Measurements from ENCODE around the gene ZNF783.
"Not testable (repeated sequence)": the region's sequence is repeated elsewhere in the genome, so short reads cannot be mapped to it uniquely, and the experiment has no call there.

The ZNF783 gene

DNA sequence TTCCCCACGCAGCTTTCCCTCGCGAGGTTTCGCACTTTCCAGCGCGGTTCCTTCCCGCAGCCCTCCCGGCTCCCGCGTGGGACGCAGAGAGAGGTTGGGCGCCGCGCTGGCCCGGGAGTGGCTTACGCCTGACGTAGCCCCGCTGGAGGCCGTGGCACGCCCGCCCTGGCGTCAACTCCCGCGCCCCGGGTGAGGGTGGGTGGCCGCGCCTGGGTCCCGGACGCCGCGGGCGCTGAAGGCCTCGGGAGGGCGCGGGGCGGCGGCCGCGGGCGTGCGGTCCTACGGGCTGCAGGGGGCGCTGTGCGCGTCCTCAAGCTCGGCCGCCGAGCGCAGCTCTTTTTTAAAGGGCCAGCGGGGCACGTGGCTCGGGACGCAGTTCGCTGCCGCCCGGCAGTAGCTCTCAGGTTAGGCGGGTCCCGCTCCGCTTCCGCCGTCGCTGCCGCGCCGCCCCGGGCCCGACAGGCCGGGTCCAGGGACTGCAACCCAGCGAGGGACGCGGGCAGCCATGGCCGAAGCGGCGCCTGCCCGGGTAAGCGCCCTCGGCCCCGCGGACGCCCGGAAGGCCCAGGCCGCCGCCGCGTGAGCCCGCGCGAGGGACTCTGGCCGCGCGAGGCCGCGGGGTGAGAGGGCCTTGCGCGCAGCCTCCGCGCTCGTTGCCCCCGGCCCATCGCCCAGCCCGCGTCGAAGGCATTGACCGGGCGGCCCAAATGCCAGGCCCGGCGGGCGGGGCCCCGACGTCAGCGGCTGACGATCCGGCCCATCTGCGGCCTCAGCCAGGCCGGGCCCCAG is at the start of gene ZNF783:
ZNF783 (plus strand) TSS at position 368 of the 789 bp plus-strand sequence; CDS start at position 506, 138 bp downstream.
- peak; percentile 57 to 75 (median 67) for DNase-seq (ENCODE audit: low read depth in 4 of 4, low spot score in 1 of 4)

DNA sequence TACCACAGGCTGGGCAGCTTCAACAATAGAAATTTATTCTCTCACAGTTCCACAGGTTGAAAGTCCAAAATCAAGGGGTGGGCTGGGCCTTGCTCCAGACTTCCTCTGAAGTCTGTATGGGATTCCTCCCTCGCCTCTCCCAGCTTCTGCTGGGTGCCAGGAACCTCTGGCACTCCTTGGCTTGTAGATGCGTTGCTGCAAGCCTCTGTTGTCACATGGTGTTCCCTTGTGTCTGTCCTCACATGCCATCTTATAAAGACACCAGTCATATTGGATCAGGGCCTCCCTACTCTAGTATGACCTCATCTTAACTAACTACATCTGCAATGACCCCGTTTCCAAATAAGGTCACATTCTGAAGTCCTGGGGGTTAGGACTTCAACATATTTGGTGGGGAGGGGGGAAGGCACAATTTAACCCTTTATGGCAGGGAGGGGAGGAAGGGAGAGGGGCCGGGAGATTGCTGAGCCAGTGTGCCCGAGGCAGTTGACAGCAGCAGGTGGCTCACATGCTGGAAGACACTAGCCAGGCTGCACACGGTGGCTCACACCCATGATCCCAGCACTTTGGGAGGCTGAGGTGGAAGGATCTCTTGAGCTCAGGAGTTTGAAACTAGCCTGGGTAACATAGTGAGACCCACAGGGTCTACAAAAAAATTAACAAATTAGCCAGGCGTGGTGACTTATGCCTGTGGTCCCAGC is 47.8 kb upstream of the ZNF783 start:
- DNase-seq (ENCODE audit: low read depth in 4 of 4, low spot score in 1 of 4) = no peak

DNA sequence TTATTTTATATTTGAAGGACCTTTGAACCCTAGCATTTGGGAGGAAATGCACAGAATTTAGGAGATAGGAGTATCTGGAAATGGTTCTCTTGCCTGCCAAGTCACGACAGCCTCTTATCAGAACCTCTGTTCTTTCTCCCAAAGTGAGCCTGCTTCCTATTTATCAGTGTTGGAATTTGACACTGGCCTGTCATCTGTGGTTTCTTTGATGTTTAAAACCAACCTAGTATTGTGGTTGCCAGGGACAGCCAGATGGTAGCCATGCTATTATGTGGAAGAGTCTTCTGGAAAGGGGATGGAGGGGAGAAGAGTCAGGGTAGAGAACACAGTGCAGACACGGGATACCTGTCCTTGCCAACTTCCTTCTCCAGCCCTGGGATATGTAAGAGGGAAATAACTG is 45.6 kb upstream of the ZNF783 start:
- no peak for DNase-seq (ENCODE audit: low read depth in 4 of 4, low spot score in 1 of 4)

DNA sequence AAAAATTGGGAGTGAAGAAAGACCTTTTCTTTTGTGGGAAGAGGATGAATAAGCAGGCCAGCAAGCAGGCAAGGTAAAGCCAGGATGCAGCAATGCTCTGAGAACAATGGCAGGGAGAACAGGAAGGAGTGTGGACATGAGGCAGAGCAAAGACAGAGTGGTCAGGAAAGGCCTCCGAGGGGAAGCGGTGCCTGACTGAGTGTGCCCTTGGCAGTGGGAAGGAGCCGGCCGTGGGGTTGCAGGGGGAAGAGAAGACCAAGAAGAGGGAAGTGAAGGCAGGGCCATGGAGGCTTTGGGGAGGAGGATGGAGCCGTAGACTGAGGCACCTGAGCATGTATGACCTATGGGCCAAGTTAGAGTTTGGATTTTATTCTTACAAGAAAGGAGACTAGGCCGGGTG is 44.4 kb upstream of the ZNF783 start:
- DNase-seq (ENCODE audit: low read depth in 4 of 4, low spot score in 1 of 4) = no peak

DNA sequence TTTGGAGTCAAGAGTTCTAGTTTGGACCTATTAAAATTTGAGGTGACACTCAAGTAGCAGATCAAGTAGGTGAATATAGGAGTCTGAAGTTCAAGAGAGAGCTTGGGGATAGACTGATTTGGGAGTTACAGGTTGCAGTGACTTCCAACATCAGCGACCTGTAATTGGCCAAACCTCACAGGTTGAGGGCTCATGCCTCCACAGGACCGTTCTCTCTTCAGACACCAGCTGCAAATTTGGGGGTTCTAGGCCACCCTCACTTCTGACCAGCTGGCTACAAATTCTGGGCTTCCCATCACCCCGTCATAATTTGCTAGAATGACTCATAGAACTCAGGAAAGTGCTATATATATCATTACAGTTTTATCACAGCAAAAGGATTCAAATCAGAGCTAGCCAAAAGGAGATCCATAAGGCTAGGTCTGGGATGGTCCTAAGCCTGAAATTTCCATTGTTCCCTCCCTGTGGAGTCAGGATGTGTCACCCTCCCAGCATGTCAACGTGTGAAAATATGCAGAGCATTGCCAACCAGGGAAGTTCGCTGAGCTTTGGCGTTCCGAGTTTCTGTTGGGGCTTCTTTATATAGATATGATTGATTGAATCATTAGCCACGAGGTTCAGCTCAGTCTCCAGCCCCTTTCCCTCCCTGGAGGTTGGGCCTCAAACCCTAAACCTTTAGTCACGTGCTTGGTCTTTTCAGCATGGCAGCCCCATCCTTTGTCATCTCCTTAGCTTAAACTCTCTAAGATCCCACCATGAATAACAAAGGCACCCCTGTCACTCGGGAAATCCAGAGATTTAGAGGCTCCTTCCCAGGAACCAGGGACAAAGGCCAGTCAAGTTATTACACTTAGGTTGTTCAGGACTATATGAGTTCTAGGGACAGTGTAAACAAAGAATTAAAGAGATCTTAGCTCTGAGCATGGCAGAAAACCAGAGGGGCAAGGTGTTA is 43.3 kb upstream of the ZNF783 start:
- no peak for DNase-seq (ENCODE audit: low read depth in 4 of 4, low spot score in 1 of 4)

DNA sequence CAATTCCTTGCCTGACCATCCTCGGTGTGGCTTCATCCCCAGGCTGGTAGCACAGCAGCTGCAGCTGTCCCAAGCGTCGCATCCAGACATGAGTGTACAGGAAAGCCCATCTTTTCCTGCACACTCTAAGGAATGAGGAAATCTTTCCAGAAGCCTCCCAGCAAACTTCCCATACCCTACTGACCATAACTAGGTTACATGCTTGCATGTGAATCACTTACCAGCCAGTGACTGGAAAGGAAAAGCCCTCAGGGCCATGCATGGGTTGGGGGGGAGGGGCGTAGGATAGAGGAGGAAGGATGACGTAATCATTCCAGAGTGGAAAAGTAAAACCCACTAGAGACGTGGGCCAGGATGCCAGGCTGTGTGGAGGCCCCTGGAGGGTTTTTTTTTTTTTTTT is 41.5 kb upstream of the ZNF783 start:
- DNase-seq (ENCODE audit: low read depth in 4 of 4, low spot score in 1 of 4) = no peak

DNA sequence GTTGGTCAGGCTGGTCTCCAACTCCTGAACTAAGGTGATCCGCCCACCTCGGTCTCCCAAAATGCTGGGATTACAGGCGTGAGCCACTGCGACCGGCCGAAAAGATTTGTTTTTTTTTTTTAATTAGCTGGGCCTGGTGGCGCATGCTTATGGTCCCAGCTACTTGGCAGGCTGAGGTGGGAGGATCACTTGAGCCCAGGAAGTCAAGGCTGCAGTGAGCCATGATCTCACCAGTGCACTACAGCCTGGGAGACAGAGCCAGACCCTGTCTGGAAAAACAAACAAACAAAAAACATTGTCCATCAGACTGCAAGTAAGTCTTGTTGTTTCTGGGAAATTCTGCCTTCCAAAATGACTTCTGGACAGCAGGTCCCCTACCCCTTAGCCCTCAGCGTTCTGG is 38.8 kb upstream of the ZNF783 start:
- no peak for DNase-seq (ENCODE audit: low read depth in 4 of 4, low spot score in 1 of 4)

DNA sequence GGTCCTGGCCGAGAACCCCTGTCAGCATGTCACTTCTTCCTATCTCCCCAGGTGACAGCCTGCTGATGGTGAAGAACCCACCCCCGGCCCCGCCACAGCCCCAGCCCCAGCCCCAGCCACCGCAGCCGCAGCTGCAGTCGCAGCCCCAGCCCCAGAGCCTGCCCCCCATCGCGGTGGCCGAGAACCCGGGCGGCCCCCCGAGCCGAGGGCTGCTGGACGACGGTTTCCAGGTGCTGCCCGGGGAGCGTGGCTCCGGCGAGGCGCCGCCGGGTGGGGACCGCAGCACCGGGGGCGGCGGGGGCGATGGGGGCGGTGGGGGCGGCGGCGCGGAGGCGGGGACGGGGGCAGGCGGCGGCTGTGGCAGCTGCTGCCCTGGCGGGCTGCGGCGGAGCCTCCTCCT is 38.2 kb upstream of the ZNF783 start:
- DNase-seq (ENCODE audit: low read depth in 4 of 4, low spot score in 1 of 4) = no peak

DNA sequence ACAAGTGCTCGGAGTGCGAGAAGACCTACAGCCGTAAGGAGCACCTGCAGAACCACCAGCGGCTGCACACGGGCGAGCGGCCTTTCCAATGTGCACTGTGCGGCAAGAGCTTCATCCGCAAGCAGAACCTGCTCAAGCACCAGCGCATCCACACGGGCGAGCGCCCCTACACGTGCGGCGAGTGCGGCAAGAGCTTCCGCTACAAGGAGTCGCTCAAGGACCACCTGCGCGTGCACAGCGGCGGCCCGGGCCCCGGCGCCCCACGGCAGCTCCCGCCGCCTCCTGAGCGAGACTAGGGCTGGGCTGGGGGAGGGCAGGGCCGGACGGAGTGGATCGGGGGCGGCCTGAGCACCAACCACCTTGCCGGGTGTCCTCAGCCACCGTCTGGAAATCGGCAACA is 37.6 kb upstream of the ZNF783 start:
- no peak for DNase-seq (ENCODE audit: low read depth in 4 of 4, low spot score in 1 of 4)

DNA sequence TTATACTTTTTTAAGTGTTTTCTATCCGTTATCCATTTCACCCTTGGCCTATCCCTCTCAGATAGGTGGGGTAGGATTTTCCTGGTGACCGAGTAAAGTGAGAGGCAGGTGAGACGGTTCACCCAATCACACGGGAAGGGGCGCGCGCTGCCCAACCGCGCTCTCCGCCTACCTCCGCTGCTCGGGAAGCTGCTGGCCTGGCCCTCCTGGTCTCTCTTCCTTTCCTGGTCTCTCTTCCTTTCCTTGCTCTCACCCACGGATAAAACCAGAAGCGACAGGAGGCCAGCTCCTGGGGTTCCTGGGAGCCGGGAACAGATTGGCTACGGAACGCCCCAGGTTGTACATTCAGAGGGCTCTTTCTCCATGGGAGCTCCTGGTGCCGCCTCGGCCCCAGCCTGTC is 36.9 kb upstream of the ZNF783 start:
- DNase-seq (ENCODE audit: low read depth in 4 of 4, low spot score in 1 of 4) = no peak

DNA sequence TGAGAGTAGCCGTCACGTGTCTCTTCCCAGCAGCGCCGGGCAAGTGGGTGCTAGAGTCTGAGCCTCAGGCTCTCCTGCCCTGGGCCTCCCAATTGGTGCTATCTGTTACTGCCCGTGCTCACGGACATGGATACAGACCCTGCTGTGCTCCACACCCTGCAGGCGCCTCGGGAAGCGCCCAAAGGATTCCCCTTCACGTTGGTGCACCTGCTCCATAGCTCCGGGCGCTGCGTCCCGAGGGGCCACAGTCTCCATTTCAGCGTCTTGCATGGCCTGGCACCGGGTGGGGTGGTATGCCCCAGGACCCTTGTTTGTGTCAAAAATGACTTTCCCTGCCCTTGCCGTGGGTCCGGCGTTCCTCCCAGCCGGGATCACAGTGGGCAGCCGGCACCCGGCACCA is 36.3 kb upstream of the ZNF783 start:
- no peak for DNase-seq (ENCODE audit: low read depth in 4 of 4, low spot score in 1 of 4)

DNA sequence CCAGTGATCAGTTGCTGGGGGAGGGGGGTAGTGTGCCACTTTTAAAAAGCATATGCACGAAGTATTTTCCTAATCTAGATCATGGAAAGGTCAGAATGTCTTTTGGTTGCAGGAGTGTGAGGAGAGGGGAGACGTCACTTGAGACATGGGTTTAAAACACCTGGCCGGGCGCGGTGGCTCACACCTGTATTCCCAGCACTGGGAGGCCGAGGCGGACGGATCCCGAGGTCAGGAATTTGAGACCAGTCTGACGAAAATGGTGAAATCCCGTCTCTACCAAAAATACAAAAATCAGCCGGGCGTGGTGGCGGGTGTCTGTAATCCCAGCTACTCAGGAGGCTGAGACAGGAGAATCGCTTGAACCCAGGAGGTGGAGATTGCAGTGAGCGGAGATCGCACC is 35.6 kb upstream of the ZNF783 start:
- not testable (repeated sequence) for DNase-seq (ENCODE audit: low read depth in 4 of 4, low spot score in 1 of 4)

DNA sequence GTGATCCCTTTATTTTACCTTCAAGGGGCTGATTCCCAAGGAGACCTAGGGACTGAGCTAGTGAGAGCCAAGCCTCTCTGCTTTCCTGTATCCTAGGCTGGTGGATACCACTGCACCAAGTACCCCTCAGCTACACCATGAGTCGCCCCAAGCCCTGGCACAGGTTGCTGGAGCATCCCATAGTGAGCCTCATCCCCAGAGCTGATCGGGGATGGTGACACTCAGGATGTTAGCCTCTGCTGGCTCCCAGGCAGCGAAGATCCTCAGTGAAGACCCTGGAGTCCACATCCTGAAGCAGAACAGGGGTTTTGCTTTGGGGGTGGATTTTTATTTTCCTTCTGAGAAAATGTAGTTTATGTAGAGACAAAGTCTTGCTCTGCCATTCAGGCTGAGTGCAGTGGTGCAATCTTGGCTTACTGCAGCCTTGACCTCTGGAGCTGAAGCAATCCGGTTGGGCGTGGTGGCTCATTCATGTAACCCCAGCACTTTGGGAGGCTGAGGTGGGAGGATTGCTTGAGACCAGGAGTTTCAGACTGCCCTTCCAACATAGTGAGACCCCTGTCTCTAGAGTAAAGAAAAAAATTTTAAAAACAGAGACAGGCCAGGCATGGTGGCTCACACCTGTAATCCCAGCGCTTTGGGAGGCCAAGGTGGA is 35.0 kb upstream of the ZNF783 start:
- DNase-seq (ENCODE audit: low read depth in 4 of 4, low spot score in 1 of 4) = no peak

DNA sequence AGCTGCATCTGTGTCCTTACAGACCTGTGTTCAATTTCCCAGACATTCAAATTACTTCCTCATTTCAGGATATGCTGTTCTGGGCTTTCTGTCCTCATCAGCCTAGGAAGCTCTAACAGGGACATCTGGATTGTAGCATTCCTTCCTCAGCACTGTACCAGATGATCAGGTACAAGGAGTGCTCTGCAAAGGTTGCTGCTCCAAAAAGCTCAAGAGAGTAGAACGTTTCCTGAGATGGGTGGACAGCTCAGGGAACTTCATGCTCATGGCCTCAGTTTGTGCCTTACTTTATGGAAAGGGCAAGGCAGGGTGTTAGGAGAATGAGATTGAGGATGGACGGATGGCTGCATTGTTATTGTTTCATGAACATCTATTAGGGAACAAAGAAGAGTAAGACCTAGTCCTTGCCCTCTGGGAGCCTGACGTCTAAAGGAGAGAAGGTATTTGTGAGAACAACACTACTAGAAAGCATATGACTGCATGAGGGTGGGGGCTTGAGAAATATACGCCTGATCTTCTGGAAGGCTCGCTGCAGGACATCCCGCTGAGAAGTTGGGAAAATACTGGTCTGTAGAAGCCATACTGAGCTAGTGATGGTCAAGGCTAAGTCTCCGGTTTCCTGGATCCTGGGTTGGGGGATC is 33.0 kb upstream of the ZNF783 start:
- no peak for DNase-seq (ENCODE audit: low read depth in 4 of 4, low spot score in 1 of 4)

DNA sequence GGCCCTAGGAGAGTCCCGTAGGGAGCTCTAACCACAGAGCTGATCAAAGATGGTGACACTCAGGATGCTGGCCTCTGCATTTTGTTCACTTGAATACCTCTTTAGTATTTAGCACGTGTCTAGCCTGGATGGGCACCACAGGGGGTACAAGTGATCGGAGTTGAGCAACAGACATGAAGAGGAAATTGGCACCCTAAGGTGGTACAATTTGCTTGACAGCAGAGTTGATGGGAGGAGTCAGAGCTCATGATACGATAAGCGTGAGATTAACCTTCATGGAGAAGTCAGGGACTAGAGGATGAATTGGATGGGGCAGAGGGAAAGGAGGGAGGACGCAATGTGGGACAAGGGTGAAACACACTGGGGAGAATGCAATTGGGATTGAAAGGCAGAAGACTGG is 32.5 kb upstream of the ZNF783 start:
- no peak for DNase-seq (ENCODE audit: low read depth in 4 of 4, low spot score in 1 of 4)

DNA sequence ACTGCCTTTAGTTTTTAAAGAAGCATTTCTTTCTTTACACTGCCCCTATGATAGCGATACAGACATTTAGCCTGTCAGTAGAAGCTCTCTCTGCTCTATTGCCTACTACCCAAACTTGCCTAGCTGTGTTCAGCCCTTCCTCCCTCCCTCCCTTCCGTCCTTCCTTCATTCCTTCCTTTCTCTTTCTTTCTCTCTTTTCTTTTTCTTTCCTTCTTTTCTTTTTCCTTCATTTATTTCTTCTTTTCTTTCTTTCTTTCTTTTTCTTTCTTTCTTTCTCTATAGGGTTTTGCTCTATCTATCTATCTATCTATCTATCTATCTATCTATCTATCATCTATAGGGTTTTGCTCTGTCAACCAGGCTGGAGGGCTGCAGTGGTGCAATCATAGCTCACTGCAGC is 29.6 kb upstream of the ZNF783 start:
- no peak for DNase-seq (ENCODE audit: low read depth in 4 of 4, low spot score in 1 of 4)

DNA sequence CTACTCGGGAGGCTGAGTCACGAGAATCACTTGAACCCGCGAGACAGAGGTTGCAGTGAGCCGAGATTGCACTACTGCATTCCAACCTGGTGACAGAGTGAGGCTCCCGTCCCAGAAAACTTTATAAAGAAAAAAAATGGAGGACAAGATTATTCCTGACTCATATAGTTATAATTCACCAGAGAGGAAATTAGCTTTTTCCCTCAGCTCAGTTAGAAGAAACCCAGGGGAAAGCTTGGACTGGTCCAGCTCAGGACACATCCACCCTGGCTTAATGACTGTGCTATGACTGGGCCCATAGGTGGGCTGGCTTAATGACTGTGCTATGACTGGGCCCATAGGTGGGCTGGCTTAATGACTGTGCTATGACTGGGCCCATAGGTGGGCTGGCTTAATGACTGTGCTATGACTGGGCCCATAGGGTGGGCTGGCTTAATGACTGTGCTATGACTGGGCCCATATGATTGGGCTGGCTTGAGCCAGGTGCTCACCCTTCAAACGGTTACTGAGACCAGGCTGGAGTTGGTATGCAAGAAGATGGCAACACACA is 28.3 kb upstream of the ZNF783 start:
- DNase-seq (ENCODE audit: low read depth in 4 of 4, low spot score in 1 of 4) = not testable (repeated sequence)

DNA sequence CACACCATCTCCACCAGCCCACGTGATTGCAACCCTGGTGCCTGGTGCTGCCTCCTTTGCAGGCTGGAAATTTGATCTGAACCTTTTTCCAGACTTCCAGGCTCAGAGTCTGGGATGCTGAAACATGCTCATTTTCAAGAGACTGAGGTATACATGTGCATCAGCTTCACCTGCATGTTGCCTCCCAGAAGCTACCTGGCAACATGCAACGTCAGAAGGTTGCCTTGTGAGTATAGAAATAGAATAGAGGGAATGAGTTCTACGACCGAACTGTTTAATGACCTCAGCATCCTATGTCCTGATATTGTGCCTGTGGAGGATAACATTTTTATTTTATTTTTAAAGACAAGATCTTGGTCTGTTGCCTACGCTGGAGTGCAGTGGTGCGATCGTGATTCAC is 24.5 kb upstream of the ZNF783 start:
- no peak for DNase-seq (ENCODE audit: low read depth in 4 of 4, low spot score in 1 of 4)

DNA sequence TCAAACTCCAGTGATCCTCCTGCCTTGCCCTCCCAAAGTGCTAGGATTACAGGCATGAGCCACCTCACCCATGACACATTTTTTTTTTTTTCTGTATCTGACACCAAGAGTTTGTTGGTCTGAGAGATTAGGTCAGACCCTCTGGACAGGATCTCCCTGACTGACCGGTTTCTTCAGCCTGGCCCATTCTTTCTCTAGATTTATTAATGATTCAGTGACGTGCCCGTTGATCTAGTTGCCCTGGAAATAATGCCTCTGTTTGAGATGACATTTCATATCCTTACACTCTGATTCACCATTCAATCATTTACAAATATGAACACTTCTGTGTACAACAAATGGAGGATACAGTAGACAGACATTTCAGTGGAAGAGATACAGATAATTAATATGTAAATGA is 23.9 kb upstream of the ZNF783 start:
- no peak for DNase-seq (ENCODE audit: low read depth in 4 of 4, low spot score in 1 of 4)
